SHP77 (cell line): Measurements from ENCODE around the gene DCAKD.

Source experiments
- DNase-seq, 2 experiments: peaks; one replicate each; lab custom pipeline; 2025; lab: John Stamatoyannopoulos, UW

The DCAKD gene

DNA sequence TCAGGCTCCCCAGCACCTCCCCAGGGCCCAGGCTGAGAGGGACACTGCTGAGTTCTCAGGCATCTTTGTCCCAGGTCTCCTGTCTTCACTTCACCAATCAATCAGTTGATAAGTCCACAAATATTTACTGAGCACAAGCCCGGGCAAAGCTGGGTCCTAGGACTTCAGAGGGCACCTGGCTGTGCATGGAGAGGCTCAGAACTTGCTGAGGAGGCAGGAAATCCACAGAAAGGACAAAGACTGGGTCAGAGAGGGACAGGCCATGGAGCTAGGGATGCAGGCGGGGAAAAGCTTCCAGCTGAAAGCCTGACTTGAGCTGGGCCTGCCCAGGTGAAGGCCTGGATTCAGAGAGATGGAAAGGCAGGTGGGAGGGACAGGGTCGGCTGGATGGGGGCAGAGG lies 50.1 kb downstream of the DCAKD start:
- peak in 1 of 2 experiments; percentile 35 for DNase-seq

DNA sequence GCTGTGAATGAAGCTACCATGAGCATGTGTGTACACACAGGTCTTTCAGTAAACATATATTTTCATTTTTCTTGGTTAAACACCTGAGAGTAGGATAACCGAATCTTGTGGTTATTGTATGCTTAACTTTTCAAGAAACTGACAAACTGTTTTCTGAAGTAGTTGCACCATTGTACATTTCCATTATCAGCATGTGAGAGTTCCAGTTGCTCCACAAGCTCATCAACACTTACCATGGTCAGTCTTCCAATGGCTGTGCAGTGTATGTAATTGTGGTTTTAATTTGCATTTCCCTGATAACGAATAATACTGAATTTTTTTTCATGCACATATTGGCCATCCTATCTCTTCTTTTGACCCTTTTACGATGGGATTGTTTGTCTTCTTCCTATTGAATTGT lies 52.0 kb downstream of the DCAKD start:
- no peak for DNase-seq

DNA sequence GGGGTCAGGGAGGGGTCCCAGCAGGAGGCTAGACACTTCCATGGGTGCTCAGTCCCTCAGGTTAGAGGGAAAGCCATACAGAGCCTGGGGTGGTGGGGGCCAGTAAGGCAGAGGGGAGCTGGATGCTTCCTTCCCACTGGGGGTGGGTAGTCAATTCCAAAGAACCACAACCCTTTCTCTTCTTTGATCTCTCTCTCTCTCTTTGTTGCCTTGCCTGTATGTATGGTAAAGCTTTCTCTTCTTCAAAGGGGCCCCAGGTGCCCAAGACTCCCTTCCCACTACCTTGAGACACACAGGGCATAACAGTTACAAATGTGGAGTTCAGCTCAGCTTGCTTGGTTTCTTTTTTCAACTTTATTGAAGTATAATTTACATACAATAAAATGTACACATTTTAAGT lies 52.8 kb downstream of the DCAKD start:
- DNase-seq: no peak

DNA sequence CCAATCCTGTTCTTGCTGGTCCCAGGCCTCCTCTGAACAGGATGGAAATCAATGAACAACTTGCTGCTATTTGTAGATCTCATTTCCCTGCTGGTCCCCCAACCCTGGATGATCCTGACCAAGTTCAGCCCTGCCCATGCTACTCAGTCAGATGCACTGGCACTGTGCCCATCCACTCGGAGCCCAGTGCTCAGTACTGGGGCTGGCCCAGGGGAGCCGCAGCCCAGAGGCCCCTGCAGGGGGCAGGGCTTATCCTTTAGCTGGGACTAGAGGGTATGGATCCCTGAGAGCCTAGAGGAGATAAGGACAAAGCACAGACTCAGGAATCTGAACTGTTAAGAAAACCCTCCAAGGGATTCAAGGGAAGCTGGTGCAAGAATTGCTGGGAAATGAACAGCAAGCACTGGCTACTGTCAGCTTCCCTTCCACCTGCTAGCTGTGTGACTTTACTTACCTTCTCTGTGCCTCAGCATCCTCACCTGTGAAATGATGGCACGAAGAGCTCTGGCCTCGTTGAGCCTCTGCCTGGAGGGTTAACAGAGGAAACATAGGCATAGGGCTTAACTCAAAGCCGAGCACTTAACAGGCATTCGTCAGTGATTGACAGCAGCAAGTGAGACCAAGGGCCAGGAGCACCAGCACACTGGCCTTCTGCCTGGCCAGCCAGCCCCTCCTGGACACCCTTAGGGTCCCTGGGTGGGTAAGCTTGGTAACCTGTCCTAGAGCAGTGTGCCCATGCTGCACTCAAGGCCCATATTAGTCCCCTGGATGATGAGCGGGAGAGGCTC lies 53.5 kb downstream of the DCAKD start:
- DNase-seq: peak; percentile 43 to 63

DNA sequence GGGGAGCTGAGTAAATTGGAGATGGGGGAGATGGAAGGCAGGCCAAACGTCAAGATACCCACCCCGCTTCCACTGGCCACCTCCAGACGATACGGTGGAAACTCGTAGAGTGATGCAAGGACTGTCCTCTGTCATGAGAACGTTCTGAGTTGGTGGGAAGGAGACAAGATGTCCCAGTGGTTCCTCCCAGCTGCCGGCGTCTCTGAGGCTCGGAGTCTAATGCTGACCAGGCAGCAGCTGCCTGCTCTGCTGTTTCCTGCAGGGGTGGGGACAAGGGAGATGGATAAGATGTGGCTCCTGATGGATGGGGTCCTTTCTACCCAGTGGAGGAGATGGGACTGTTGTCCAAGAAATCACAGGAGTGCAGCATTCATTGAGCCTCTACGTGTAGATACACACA lies 55.1 kb downstream of the DCAKD start:
- DNase-seq: no peak

DNA sequence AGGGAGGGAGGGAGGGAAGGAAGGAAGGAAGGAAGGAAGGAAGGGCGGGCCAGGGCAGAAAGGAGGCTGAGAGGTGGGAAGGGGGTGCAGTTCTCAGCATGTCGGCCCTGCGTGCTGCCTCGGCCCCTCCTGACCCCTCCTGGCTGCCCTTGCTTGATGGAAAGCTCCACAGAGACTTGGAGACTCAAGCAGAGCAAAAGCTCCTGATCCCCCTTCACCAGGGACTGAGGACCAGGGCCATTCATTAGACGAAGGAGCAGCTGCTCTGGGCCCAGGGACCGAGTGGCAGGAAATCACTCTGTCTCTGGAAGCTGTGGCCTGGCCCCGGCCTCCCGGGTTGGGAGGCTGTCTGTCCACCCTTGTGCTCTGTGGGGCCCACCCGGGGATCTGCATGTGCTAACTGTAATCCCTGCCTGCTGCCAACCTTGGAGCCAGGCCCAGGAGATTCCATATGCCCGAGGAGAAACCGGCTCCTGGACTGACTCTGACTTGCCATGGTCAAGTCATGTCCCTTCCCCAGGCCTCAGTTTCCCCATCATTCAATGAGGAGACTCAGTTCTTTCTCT lies 55.9 kb downstream of the DCAKD start:
- no peak for DNase-seq

DNA sequence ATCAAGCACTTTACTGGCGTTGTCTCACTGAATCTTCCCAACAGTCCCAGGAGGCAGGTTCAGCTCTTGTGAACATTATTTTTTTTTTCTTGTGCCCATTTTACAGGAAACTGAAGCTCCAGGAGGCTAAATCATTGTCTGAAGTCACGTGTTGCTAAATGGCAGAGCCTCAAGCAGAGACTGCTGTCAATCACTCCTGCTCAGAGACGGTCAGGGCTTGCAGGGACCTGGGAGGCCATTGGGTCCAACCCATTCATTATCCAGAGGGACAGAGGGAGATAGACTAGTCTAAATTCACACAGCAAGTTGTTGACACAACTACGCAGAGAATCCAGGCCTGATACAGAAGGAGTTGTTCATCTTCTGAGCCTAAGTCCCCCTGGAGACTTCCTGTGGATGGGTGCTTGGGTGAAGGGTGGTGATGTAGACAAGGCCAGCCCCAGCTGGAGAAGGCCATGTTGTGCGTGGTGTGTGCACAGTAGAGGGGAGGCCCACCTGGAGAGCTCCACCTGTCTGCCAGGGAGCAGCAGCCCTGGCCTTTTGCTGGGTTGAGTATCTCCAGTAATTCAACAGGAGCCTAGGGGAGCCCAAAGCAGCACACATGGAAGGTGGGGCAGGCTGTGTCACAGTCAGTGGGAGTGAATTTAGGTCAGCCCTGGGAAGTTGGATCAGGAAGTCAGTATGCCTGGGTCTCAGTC lies 59.0 kb downstream of the DCAKD start:
- DNase-seq: peak in 1 of 2 experiments; percentile 43

DNA sequence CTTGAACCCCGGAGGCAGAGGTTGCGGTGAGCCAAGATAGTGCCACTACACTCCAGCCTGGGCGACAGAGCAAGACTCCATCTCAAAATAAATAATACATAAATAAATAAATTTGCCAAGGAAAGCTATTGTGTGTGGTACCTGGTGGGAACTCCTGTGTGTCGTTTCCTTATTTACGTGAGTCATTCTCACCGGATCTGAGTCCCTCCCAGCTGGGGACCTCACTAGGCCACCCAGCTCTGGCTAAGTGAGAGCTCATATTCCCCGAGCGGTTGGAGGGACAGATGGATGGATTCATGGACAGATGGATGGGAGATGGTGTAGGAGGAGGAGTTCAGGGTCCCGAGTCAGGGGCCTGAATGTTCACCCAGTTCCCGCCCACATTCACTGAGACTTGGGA lies 60.4 kb downstream of the DCAKD start:
- DNase-seq: no peak

DNA sequence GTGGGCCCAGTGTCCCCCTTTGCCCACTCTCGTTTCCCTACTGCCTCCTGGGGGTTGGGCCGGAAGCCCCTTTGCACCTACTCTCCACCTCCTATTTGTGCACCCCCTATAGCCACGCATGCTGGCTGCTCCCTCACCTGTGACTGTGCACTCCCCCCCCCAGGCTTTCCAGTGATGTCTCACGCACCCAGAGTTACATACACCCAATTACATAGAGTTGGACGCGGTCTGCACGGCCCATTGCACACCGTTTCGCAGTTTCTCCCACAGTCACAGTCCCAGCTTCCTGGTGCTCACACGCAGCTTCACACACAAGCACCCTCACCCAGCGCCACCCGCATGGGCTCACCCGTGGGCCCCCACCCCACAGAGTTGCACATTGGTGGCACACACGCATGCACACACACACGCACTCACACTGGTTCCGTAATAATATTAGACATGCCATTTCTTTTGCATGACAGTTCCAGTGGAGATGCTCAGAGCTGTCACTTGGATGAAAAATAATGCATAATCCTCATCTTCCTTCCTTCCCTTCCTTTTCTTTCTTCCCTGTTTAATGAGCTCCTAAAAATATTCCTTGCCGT lies 61.8 kb downstream of the DCAKD start:
- DNase-seq: no peak

DNA sequence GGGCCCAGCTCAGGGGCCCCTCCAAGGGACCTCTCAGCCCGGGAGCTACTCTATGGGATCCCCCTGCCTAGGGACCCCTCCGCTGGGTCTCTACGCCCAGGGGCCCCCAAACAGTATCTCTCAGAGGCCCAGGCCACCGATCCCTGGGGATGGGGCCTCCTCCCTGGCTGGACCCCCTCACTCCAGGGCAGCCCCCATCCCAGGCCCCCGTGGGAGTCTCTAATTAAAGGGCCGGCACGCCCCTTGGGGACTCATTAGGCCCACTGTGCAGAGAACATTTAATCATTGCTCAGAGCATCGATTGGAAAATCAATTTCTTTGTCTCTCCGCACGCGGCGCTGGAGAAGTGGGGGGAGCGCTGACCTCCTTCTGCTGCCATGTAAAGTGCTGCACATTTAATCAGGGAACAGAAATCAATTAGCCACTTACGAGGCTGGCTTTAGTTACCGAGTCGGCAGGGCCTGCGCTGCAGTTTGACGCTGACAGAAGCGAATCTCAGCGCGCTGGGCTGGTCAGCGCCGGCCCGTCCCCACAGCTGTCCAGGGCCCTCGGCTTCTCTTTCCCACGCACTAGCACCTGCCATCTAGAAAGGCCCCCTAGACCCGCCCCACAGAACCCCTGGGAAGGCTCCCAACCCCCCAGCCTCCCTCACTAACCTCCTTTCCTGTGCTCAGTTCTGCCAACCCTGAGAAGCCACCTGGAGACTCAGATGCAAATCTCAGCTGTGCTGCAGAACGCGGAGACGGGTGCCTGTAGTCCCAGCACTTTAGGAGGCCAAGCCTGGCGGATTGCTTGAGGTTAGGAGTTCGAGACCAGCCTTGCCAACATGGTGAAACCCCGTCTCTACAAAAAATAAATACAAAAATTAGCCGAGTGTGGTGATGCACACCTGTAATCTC lies 63.1 kb downstream of the DCAKD start:
- DNase-seq: no peak

DNA sequence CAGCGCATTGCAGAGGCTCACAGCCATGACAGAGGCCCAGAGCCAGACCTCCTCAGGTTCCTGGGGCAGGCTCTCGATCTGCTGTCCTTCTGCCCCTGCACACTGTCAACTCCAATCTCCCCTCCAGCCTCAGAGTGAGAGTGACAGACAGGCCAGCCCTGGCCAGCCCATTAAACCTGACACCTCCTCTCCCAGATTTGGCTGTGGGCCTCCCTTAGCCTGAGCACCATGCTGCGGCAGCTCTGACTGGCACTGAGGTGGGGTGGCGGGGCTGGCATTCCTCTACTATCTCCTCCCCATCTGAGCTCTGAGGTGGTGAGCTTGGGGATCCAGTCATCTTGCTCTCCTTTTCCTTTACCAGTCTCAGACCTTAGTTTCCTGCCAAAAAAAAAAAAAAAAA lies 67.9 kb downstream of the DCAKD start:
- DNase-seq: no peak

DNA sequence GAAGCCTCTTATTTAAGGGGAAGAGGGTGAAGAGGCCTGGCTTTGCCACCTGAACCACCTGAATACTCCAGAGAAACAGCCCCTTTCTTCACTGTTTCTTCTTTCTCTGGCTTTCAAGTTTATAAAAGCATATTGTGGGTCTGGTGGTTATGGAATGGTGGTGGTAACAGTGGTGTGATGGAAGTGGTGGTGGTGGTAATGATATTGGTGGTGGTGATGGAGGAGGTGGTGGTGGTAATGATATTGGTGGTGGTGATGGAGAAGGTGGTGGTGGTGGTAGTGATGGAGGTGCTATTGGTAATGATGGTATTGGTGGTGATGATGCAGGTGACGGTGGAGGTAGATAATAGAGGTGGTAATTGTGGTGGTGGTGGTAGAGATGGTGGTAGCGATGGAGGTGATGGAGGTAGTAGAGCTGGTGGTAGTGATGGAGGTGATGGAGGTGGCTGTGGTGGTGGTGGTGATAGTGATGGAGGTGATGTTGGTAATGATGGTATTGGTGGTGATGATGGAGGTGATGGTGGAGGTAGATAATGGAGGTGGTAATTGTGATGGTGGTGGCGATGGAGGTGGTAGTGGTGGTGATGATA lies 69.2 kb downstream of the DCAKD start:
- DNase-seq: no peak

DNA sequence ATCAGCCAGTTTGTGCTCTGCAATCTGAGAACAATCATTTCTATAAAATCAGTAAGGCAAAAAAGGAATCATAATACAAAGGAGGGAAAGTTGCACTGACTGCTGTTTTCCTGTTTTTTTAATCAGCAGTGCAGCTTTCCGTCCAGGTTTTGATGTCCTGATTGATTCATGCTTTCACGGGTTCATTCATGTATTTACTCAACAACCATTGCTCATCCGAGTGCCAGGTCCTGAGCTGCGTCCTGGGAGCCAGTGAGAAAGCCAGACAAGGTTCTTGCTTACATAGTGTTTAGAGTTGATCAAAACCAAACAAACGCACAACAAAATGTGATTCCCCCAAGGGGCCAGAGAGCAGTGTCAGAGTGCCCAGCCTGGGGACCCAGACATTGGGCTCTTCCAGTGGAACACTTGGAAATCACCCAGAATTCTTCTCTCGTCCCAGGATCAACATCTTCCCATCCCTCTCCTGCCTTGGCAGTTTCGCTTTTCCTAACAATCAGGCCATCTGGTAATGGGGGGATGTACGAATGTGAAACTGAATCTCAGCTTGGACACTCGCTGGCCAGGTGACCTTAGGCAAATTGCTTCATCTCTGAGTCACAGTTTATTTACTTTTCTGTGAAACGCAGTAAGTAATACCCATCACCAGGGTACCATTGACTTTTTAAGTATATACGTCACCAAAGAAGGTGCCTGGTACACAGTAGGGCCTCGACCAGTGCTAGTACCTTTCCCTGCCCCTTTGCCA lies 70.0 kb downstream of the DCAKD start:
- peak in 1 of 2 experiments; percentile 56 for DNase-seq

DNA sequence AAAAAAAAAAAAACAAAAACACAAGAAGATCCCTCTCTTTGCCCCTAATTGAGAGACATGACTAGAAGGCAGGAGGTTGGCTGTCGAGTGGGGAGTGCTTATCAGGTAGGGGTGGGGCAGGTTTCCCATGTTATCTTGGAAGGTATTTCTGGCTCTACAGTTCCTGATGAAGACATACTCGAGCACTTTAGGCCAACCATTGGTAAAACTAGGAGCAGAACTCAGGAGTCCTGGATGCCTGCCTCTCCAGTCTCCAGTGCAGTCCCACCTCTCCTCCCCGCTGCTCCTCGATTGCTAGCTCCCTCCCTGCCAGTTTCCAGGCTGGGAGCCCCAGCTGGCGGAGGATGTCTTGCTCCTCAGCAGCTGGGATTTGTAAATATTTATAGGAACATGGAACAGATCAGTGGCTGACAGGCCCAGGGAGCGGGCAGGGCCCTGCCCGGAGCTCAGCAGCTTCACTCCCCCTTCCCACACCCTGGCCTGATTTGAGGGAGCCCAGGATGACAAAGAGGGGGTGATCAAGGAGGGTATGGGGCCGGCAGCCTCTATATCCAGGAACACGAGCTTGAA lies 71.9 kb downstream of the DCAKD start:
- peak; percentile 48 to 62 for DNase-seq

DNA sequence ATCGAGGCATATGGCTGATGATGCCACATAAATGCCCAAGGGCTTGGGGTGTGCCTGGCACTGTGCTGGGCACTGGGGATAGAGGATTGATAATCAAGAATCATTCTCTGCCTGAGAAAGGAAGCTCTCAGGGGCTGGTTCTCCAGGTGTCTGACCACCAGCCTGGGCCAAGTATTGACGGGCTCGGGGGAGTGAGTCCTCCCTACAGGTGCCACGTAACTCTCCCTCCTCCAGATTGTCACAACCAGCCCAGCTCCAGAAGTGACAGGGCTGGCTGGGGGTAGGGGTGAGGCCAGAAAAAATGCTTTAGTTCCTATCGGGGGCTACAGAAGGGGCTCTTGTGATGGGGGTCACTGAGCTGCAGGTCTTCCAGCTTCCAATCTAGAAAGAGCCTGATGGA lies 72.6 kb downstream of the DCAKD start:
- no peak for DNase-seq

DNA sequence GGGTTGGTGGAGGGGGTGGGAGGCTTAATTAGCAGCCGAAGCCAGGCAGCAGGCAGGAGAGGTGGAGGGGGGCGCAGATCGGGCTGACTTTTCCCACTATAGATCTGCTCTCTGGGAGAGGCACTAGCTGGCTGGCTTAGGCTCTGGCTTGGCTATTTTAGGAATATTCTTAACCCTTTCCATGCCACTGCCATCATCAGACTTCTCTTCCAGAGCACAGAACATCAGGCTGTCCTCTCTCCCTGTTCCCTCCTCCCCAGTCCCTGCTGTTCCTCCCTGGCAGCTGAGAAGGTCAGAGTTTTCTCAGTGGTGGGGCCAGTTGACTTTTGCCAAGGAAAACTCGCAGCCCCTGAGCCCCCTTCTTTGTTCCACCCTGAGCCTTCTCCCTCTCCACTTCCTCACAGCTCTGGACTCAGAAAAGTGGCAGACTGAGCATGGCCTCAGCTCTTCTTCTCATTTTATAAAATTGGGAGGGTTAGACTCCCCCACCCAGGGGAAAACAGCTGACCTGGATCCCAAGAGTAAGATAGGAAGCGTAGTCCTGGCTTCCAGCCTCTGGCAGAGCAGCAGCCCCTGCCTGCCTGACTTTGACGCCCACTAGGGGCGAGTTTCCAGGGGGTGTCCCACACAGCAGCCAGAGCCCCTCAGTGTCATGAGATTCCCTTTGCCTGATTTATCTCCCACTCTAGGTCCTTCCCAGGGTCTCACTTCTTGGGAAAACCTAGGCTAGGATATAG lies 73.5 kb downstream of the DCAKD start:
- no peak for DNase-seq

DNA sequence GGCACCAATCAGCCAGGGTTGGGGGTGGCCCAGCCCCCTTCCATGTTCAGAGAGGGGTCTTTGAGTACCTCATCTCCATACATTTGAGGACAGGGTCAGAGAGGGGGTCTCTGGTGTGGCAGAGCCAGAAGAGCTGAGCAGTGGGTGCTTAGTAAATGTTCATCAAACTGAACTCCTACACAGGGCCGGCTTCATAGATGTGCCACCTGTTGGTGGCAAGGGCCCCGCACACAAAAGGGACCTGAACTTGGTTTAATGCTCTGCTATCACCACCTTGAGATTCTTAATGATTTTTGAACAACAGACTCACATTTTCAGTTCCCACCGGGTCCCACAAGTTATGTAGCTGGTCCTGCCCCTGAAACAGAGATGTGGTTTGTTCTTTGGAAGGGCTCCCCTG lies 74.4 kb downstream of the DCAKD start:
- no peak for DNase-seq

DNA sequence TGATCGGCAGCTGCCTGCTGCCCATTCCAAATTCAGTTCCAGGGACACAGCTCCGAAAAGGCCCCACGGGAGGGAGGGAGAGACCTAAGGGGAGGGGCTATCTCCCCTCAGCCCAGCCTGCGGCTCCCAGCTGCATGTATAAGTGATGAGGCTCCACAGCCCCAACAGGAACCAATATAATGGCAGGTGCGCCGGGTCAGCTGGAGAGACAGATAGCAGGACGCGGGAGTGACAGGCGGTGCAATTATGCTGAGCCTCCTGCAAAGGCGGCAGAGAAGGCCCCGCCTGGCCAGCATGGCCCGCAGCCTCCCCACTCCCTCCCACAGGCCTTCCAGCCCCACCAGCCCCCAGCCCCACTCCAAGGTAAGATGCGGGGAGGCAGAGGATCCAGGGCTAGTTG lies 75.2 kb downstream of the DCAKD start:
- peak; percentile 70 to 90 for DNase-seq
